PFSK-1 (cell line): ENCODE measurements around the gene DNAJC10.

Experiments
- POLR2AphosphoS5 ChIP-seq: IDR thresholded peaks from 2 replicates; pipeline ENCODE4 v1.6.1; 2012; ENCODE audit warnings: low read depth, mild to moderate bottlenecking, control low read depth, low read length, moderate library complexity
- TAF1 ChIP-seq: IDR thresholded peaks from 2 replicates; pipeline ENCODE4 v1.6.1; 2012; ENCODE audit warnings: low read length, control low read depth, borderline replicate concordance; ENCODE audit not compliant: insufficient read depth
- TF ChIP-seq, protein P1 (sequence below), 2 experiments: IDR thresholded peaks; 2 replicates each; pipeline versions ENCODE4 v1.6.1 to v1.8.0; 2011 to 2012; ENCODE audit warnings: low read depth in 2 of 2, low read length in 2 of 2, control low read depth in 1 of 2, inconsistent platforms in 1 of 2, mild to moderate bottlenecking in 1 of 2, moderate library complexity in 1 of 2; ENCODE audit not compliant: insufficient read depth in 1 of 2

DNA sequence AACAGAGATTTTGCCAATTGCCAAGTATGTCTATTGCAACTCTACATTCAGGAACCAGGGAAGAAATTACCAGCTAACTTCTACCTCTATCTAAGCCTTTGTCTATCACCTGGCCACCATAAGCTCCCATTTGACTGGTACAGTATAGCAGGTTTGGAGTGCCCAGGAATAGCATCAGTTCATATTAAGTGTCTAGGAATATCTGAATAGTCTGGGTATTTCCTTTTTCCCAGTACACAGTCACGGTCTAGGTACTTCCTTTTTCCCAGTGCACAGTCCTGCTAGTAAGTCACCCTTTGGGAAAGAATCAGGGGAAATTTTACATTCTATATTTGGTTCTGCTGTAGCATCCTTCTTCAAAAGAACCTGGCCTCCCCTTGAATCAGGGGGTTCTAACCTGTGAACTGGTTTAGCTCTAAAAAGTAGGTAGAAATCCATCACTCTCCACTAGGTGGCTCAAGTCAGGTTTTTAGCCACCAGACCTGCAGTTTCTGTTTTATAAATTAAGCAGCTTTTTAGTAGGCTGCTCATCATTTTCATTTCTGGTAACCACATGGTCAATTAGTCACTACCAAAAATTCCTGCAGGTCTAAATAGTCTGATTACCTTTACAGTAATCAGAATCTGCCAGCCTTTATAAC, 49.3 kb upstream of the DNAJC10 start:
- TF ChIP-seq TAF1 (no peak), POLR2AphosphoS5 (no peak)
- TF ChIP-seq, protein P1, sequence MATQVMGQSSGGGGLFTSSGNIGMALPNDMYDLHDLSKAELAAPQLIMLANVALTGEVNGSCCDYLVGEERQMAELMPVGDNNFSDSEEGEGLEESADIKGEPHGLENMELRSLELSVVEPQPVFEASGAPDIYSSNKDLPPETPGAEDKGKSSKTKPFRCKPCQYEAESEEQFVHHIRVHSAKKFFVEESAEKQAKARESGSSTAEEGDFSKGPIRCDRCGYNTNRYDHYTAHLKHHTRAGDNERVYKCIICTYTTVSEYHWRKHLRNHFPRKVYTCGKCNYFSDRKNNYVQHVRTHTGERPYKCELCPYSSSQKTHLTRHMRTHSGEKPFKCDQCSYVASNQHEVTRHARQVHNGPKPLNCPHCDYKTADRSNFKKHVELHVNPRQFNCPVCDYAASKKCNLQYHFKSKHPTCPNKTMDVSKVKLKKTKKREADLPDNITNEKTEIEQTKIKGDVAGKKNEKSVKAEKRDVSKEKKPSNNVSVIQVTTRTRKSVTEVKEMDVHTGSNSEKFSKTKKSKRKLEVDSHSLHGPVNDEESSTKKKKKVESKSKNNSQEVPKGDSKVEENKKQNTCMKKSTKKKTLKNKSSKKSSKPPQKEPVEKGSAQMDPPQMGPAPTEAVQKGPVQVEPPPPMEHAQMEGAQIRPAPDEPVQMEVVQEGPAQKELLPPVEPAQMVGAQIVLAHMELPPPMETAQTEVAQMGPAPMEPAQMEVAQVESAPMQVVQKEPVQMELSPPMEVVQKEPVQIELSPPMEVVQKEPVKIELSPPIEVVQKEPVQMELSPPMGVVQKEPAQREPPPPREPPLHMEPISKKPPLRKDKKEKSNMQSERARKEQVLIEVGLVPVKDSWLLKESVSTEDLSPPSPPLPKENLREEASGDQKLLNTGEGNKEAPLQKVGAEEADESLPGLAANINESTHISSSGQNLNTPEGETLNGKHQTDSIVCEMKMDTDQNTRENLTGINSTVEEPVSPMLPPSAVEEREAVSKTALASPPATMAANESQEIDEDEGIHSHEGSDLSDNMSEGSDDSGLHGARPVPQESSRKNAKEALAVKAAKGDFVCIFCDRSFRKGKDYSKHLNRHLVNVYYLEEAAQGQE (IDR thresholded peaks at IDR 0.05; ENCODE audit: insufficient read depth in 1 of 2, low read depth in 2 of 2, low read length in 2 of 2) = no peak
